Breast epithelium (tissue), 3 donors: ENCODE measurements around the gene PRKD3.

Experiments used
- CTCF ChIP-seq, 3 donors: fragments of 450-650 bp; IDR thresholded peaks; one replicate each; pipeline ENCODE4 v1.5.1; 2016 to 2017; ENCODE audit warnings: antibody characterized with exemption in 3 of 3, mild to moderate bottlenecking in 3 of 3, moderate library complexity in 3 of 3
- POLR2A ChIP-seq: fragments of 450-650 bp; IDR thresholded peaks from one replicate; pipeline ENCODE4 v1.6.1; 2016; ENCODE audit warnings: antibody characterized with exemption, mild to moderate bottlenecking, moderate library complexity

DNA sequence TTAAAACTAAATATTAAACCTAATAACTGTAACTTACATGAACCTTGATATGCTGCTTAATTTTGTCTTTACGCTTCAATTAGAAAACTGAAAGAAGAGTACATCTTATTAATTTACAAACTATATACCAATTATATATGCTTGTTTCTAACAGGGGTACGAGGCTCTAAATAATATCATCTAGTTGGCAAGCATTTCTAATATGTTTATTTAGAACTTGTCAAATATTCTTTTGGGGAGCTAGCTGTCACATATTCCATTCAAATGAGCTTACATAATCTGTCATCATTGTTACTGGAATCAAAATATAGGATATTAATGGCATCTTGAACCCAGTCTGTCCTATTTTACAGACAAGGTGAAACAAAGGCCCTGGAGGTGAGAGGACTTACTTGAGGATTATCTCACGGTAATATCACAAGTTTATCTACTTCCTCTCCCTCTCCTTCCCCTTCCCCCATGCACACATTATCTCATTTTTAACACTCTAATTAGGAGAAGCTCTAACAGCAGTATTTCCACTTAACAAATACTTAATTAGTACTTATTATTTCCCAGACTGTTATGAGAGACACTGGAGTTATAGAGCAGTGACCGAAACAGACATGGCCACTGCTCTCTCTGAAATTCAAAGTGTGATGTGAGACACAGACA is 3.5 kb downstream of the PRKD3 start:
- TF ChIP-seq POLR2A: no peak
- no peak for TF ChIP-seq CTCF (IDR thresholded peaks at IDR 0.05)
